Measurements from ENCODE around the gene SHD. TPM values are rescaled to one million over a fixed set of nuclear protein-coding genes. Genes with fewer than 3 reads are reported as not detected.

The SHD gene
- total and polyA plus RNA-seq, 9 of the 15 experiments (the other 6 are each of a cell fraction or from before 2014, with no cell fraction given): 0.05 to 0.62 (median 0.15) TPM; not detected in 5

DNA sequence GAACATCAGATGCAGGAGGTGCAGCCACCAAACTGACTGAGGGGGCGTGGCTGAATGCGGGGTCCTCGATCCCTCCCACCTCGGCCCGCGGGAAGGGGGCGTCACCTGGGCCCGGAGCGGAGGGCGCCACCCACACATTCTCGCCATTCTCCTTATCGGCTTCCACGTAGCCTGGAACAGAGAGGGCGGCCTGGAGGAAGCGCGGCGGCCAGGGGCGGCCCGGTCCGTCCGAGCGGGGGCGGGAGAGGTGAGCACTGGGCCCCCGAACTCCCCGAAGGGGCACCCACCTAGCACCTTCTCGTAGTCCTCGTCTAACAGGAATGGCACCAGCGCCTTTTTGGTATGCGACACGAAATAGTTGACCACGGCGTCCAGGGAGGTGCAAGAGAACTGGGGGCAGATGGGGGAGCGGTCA, 47.8 kb downstream of the SHD start (continued):
- TF ChIP-seq, protein P1, sequence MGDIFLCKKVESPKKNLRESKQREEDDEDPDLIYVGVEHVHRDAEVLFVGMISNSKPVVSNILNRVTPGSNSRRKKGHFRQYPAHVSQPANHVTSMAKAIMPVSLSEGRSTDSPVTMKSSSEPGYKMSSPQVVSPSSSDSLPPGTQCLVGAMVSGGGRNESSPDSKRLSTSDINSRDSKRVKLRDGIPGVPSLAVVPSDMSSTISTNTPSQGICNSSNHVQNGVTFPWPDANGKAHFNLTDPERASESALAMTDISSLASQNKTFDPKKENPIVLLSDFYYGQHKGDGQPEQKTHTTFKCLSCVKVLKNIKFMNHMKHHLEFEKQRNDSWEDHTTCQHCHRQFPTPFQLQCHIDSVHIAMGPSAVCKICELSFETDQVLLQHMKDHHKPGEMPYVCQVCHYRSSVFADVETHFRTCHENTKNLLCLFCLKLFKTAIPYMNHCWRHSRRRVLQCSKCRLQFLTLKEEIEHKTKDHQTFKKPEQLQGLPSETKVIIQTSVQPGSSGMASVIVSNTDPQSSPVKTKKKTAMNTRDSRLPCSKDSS (IDR thresholded peaks at IDR 0.05; ENCODE audit: low read depth, partially characterized antibody): no peak
- TF ChIP-seq RBBP5 (IDR thresholded peaks at IDR 0.05; ENCODE audit: borderline replicate concordance, insufficient read depth, low read length, poor library complexity, severe bottlenecking) (no peak), ZNF3 (CRISPR knock-in tag; IDR thresholded peaks at IDR 0.05) (no peak), ZNF551 (CRISPR knock-in tag; IDR thresholded peaks at IDR 0.05) (no peak), ZNF184 (CRISPR knock-in tag; IDR thresholded peaks at IDR 0.05) (no peak), ZNF384 (IDR thresholded peaks at IDR 0.05; ENCODE audit: low read depth, low read length) (no peak), TEAD2 (tag; IDR thresholded peaks at IDR 0.05) (no peak), NFE2L1 (tag; IDR thresholded peaks at IDR 0.05; ENCODE audit: borderline replicate concordance, low read depth) (no peak), ZFP36 (IDR thresholded peaks at IDR 0.05; ENCODE audit: low read depth, low read length, partially characterized antibody) (peak; percentile 76), SP1 (CRISPR knock-in tag; IDR thresholded peaks at IDR 0.05) (peak; percentile 55; the same call in 1 of the 2 replicates), XRCC5 (IDR thresholded peaks at IDR 0.05; ENCODE audit: low read depth, low read length) (no peak; the same call in 1 of the 2 replicates), TAF1 (IDR thresholded peaks at IDR 0.05; ENCODE audit: control insufficient read depth, extremely low read depth, insufficient read depth, low read length, severe bottlenecking) (no peak), ZNF134 (CRISPR knock-in tag; conservative IDR thresholded peaks at IDR 0.05) (no peak), ZNF239 (CRISPR knock-in tag; IDR thresholded peaks at IDR 0.05) (no peak), TCF7 (IDR thresholded peaks at IDR 0.05; ENCODE audit: borderline replicate concordance) (no peak), NELFE (IDR thresholded peaks at IDR 0.05; ENCODE audit: insufficient read depth, insufficient read length) (no peak), ZNF165 (CRISPR knock-in tag; IDR thresholded peaks at IDR 0.05; ENCODE audit: borderline replicate concordance) (no peak), JUND (IDR thresholded peaks at IDR 0.05; ENCODE audit: borderline replicate concordance, low read depth, low read length) (no peak), JUND (tag; IDR thresholded peaks at IDR 0.05; ENCODE audit: borderline replicate concordance, low read depth, low read length) (no peak), SREBF2 (CRISPR knock-in tag; IDR thresholded peaks at IDR 0.05) (no peak), TEAD4 (IDR thresholded peaks at IDR 0.05; ENCODE audit: low read length) (peak; percentile 20; the same call in 1 of the 2 replicates), TEAD4 (CRISPR knock-in tag; IDR thresholded peaks at IDR 0.05; ENCODE audit: borderline replicate concordance) (no peak), ZNF780A (CRISPR knock-in tag; IDR thresholded peaks at IDR 0.05) (no peak), MAFF (IDR thresholded peaks at IDR 0.05; ENCODE audit: low read length) (no peak), PPARD (CRISPR knock-in tag; IDR thresholded peaks at IDR 0.05) (no peak), ZFP30 (CRISPR knock-in tag; IDR thresholded peaks at IDR 0.05; ENCODE audit: borderline replicate concordance) (no peak)
- TF ChIP-seq, protein P2, sequence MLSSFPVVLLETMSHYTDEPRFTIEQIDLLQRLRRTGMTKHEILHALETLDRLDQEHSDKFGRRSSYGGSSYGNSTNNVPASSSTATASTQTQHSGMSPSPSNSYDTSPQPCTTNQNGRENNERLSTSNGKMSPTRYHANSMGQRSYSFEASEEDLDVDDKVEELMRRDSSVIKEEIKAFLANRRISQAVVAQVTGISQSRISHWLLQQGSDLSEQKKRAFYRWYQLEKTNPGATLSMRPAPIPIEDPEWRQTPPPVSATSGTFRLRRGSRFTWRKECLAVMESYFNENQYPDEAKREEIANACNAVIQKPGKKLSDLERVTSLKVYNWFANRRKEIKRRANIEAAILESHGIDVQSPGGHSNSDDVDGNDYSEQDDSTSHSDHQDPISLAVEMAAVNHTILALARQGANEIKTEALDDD (IDR thresholded peaks at IDR 0.05): no peak
- TF ChIP-seq, protein P3, sequence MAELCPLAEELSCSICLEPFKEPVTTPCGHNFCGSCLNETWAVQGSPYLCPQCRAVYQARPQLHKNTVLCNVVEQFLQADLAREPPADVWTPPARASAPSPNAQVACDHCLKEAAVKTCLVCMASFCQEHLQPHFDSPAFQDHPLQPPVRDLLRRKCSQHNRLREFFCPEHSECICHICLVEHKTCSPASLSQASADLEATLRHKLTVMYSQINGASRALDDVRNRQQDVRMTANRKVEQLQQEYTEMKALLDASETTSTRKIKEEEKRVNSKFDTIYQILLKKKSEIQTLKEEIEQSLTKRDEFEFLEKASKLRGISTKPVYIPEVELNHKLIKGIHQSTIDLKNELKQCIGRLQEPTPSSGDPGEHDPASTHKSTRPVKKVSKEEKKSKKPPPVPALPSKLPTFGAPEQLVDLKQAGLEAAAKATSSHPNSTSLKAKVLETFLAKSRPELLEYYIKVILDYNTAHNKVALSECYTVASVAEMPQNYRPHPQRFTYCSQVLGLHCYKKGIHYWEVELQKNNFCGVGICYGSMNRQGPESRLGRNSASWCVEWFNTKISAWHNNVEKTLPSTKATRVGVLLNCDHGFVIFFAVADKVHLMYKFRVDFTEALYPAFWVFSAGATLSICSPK (IDR thresholded peaks at IDR 0.05; ENCODE audit: borderline replicate concordance): no peak
